ENCODE data around the gene PHB1.
"Not testable (repeated sequence)": the region's sequence is repeated elsewhere in the genome, so short reads cannot be mapped to it uniquely, and the experiment has no call there.

Gene PHB1

DNA sequence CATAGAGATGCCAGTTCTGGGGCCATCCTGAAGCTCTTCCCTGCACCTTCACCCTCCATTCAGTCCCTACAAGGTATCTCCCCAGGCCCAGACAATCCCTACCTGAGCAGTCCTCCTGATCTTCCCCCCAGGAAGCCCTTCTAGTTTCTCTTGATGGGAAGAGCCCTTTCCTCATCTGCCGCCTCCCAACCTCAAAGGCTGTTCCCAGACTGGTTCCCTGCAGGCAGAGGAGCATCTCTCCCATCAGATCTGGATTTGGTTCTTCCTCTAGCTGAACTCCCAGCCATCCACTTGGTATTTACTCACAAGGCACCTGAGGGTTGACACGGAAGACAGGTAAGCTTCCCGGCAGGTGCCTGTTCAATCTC is 24.6 kb upstream of the PHB1 start:
- no peak for DNase-seq

DNA sequence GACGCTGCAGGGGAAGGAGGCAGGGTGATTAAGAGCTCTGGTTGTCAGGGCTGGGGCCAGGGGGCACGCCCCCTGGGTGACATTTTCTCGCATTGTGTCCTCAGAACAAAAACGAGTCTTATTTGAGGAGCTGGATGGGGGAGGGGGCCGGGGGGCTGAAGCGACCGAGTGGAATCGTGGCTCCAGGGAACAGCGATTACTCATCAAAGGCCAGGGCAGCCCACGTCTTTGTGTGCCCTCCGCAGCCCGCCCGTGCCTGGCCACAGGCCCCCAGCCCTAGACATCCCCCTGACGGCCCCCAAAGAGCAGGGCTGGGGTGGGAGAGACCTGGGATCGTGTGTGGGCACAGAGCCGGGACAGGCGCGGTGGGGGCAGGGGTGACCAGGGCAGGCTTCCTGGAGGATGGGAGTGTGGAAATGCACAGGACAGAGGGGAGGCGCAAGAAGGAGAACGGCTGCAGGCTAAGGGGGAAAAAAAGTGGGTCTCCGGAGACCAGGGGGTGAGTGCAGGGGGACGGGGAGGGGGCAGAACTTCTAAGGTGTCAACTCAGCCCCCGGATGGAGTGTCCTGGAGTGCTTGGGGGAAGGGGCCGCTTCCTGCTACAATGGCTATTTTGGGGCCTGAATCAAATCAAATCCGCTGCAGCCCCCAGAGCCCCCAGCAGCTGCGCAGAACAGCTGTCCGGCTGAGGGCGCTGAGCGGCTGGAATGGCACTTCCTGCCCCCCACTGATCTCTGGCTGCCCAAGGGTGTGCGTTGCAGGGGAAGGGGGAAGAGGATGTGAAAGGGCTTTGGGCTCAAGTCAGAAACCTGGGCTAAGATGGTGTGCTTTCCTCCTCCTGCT is 24.0 kb upstream of the PHB1 start:
- no peak for DNase-seq

- no peak for DNase-seq
Measured at GRCh38 chr17:49437696-49438435, 23.2 kb upstream of the PHB1 start.

GRCh38 chr17:49436174-49436573 is 21.5 kb upstream of the PHB1 start:
- no peak for DNase-seq

- DNase-seq, result no peak
Measured at GRCh38 chr17:49435671-49436029, 21.0 kb upstream of the PHB1 start.

DNA sequence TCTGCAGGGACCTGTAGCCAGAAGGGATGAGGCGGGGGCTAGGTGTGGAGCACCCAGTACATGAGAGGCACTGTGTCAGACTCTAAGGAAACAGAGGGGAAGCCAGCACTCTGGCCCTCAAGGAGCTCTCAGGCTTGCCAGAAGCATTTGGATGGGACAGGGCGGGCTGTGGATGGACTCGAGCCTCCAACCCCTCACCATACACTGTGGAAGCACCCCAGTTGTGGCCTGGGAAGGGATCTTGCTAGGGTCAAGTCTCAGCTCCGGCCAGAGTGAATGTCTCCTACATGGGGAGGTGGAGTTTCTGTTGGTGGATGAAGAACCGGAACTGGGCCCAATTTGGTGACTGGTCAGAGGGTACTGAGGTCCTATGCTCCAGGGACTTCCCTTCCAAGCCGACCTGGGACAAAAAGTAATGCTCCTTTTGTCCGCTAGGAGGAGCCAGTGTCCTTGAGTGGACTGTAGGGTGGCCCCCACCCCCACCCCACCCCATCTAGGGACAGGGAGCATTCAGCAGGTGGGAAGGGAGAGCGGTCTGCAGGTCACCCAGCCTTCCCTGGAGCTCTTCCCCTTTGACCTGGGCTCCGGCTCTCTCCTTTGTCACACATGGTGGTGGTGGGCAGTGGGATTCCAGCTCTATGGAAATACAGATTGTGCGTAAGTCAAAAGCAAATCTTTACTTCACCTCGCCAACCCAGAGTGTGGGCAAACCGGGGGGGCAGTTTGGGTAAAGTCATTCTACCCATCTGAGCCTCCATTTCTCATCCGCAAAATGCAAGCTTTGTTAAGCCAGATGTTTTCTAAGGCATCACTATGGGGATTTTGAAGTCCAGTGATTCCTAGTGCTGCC is 20.4 kb upstream of the PHB1 start:
- DNase-seq, result peak; percentile 53

DNA sequence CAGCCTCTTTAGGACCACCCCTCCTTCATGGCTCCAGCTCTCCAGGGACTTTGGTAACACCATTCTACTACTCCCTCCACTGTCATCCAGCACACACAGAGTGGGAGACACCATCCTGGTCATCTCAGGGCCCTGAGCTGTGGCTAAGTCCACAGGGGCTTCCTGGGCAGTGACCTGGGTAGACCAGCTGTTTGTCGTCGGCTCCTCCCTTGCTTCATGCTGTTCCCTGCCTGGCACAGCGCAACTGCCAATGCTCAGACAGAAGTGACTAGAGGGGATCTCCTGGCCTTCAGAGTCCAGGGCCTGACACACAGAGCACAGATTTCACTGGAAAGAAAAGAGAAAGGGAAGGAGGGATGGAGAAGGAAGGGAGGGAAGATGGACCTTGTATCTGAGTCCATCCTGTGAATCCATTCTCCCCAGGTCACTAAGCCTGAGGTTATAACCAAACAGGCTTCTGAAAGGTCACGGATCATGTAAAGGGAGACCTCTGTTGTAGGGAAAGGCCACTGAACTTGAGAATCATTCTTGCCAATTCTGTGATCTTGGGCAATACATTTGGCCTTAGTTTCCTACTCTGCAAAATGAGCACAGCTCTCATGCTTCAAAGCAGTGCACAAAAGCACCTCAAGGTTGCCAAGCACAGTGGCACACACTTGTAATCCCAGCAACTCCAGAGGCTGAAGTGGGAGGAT is 18.5 kb upstream of the PHB1 start:
- DNase-seq, result no peak

GRCh38 chr17:49431743-49432142 is 17.1 kb upstream of the PHB1 start:
- no peak for DNase-seq

GRCh38 chr17:49425004-49425286 is 10.3 kb upstream of the PHB1 start:
- DNase-seq, result no peak

GRCh38 chr17:49424276-49425003 is 9.8 kb upstream of the PHB1 start:
- DNase-seq, result not testable (repeated sequence)

- DNase-seq, result no peak
Measured at GRCh38 chr17:49422714-49423113, 8.0 kb upstream of the PHB1 start.

- not testable (repeated sequence) for DNase-seq
Measured at GRCh38 chr17:49419761-49420160, 5.1 kb upstream of the PHB1 start.

DNA sequence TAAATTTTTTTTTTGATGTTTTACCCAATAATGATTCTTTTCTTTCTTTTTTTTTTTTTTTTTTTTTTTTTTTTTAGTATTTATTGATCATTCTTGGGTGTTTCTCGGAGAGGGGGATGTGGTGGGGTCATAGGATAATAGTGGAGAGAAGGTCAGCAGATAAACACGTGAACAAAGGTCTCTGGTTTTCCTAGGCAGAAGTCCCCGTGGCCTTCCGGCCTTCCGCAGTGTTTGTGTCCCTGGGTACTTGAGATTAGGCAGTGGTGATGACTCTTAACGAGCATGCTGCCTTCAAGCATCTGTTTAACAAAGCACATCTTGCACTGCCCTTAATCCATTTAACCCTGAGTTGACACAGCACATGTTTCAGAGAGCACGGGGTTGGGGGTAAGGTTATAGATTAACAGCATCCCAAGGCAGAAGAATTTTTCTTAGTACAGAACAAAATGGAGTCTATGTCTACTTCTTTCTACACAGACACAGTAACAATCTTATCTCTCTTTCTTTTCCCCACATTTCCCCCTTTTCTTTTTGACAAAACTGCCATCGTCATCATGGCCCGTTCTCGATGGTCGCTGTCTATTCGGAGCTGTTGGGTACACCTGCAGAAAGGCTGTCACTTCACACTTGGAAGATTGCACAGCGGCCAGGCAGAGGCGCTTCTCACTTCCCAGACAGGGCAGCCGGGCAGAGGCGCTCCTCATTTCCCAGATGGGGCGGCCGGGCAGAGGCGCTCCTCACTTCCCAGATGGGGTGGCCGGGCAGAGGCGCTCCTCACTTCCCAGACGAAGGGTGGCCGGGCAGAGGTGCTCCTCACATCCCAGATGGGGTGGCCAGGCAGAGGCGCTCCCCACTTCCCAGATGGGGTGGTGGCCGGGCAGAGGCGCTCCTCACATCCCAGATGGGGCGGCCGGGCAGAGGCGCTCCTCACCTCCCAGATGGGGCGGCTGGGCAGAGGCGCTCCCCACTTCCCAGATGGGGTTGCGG is 4.4 kb upstream of the PHB1 start:
- DNase-seq, result not testable (repeated sequence)

GRCh38 chr17:49414271-49414621 is 436 bp downstream of the PHB1 start:
- DNase-seq, result no peak

- no peak for DNase-seq
Measured at GRCh38 chr17:49409066-49409465, 5.6 kb downstream of the PHB1 start.

GRCh38 chr17:49407981-49408501 is 6.6 kb downstream of the PHB1 start:
- peak; percentile 84 for DNase-seq

DNA sequence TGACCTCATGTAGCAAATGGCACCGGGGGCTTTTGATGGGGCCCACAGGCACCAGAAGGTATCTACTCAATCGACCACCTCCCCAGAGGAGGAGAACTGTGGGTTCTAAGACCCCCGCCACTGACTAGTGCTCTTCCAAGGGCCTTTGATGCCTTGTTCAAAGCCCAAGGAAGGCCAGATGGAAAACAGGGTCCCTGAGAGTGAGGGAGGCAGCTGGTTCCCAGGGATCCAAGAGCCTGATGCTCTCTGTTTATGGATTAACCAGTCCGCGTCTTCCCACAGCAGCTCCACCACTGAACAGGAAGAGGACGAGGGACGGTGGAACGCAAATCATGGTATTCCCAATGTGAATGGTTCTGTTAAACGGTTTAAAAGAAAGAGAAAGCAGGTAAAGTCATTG is 7.6 kb downstream of the PHB1 start:
- no peak for DNase-seq

- DNase-seq, result no peak
Measured at GRCh38 chr17:49406421-49407061, 8.1 kb downstream of the PHB1 start.

GRCh38 chr17:49404906-49405305 is 9.8 kb downstream of the PHB1 start:
- DNase-seq, result no peak

DNA sequence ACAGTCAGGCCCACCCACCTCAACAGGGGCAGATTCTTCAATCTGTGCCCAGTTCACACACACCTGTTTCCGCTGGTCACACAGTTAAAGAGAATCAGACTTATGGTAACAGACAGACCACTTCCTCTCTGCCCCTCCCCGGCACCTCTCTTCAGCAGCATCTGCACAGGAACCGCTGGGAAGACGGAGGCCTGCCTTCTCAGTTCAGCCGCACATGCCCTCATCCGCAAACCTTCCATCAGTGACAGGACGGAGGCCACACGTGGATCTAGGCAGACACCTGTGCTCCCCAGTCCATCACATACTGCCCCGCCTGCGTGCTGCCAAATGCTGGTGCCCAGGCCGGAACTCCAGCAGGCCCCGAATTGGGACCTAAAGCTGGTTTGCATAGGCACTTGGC is 10.3 kb downstream of the PHB1 start:
- DNase-seq, result peak; percentile 44

Measured in CD4-positive, alpha-beta T cell treated with Interleukin-12 subunit alpha and Interleukin-12 subunit beta, for 1 hour (primary cell).